HG03135 (cell line): ENCODE data around the gene RNASEH1.
"Not testable (repeated sequence)": the region's sequence is repeated elsewhere in the genome, so short reads cannot be mapped to it uniquely, and the experiment has no call there.

Experiments used
- ATAC-seq: cut with Tn5 transposase; IDR thresholded peaks from one replicate; pipeline ENCODE4 v1.9.1; 2021; ENCODE audit warnings: mild to moderate bottlenecking, moderate library complexity; ENCODE audit not compliant: unreplicated experiment

RNASEH1 gene

GRCh38 chr2:3522961-3523421, 35.1 kb downstream of the RNASEH1 start:
- ATAC-seq = no peak

- no peak for ATAC-seq
These were observed 37.5 kb downstream of the RNASEH1 start for GRCh38 chr2:3520591-3520990.

GRCh38 chr2:3519255-3520205, 38.6 kb downstream of the RNASEH1 start, which contains the start of gene ADI1:
Gene ADI1, minus strand, starts transcription at chr2:3519531. Its CDS starts 44 bp downstream, at chr2:3519487.
- peak; percentile 58 for ATAC-seq

- ATAC-seq = peak; percentile 79
These were observed 39.5 kb downstream of the RNASEH1 start for GRCh38 chr2:3518496-3519254.

GRCh38 chr2:3517948-3518495, 40.1 kb downstream of the RNASEH1 start:
- ATAC-seq = no peak

GRCh38 chr2:3516831-3517230, 41.3 kb downstream of the RNASEH1 start:
- no peak for ATAC-seq

- not testable (repeated sequence) for ATAC-seq
These were observed 42.7 kb downstream of the RNASEH1 start for GRCh38 chr2:3515438-3515837.

- ATAC-seq = no peak
These were observed 44.9 kb downstream of the RNASEH1 start for GRCh38 chr2:3513026-3513810.

GRCh38 chr2:3512086-3512485, 46.0 kb downstream of the RNASEH1 start:
- ATAC-seq = no peak

- ATAC-seq = no peak
These were observed 52.4 kb downstream of the RNASEH1 start for GRCh38 chr2:3505771-3506170.

- no peak for ATAC-seq
These were observed 53.4 kb downstream of the RNASEH1 start for GRCh38 chr2:3504741-3505140.

- no peak for ATAC-seq
These were observed 54.6 kb downstream of the RNASEH1 start for GRCh38 chr2:3503483-3503882.

- no peak for ATAC-seq
These were observed 55.1 kb downstream of the RNASEH1 start for GRCh38 chr2:3503046-3503445.

GRCh38 chr2:3500326-3500899, 57.7 kb downstream of the RNASEH1 start:
- no peak for ATAC-seq

GRCh38 chr2:3498783-3499394, 59.2 kb downstream of the RNASEH1 start:
- ATAC-seq = no peak

- ATAC-seq = not testable (repeated sequence)
These were observed 61.4 kb downstream of the RNASEH1 start for GRCh38 chr2:3496708-3497080.
